Measurements from ENCODE around the gene CLDN24.

CLDN24 gene

GRCh38 chr4:183322326-183322725 is at the start of gene CLDN24:
Gene CLDN24 (minus strand): TSS chr4:183322426. CDS start chr4:183322426, 0 bp downstream.
- DNase-seq = no peak

GRCh38 chr4:183370786-183371185 is 48.6 kb upstream of the CLDN24 start:
- DNase-seq = no peak

GRCh38 chr4:183369073-183369472 is 46.8 kb upstream of the CLDN24 start:
- no peak for DNase-seq

GRCh38 chr4:183366206-183366835 is 44.1 kb upstream of the CLDN24 start:
- no peak for DNase-seq

- no peak for DNase-seq
Observed at GRCh38 chr4:183364025-183364424, 41.8 kb upstream of the CLDN24 start.

GRCh38 chr4:183362916-183363542 is 40.8 kb upstream of the CLDN24 start:
- DNase-seq = no peak

- no peak for DNase-seq
Observed at GRCh38 chr4:183362036-183362435, 39.8 kb upstream of the CLDN24 start.

GRCh38 chr4:183360161-183360919 is 38.1 kb upstream of the CLDN24 start:
- no peak for DNase-seq

- DNase-seq = no peak
Observed at GRCh38 chr4:183358215-183358755, 36.1 kb upstream of the CLDN24 start.

- DNase-seq = no peak
Observed at GRCh38 chr4:183356931-183357675, 34.9 kb upstream of the CLDN24 start.

GRCh38 chr4:183356173-183356830 is 34.1 kb upstream of the CLDN24 start:
- DNase-seq = no peak

GRCh38 chr4:183355405-183355804 is 33.2 kb upstream of the CLDN24 start:
- no peak for DNase-seq

- DNase-seq = no peak
Observed at GRCh38 chr4:183354219-183354618, 32.0 kb upstream of the CLDN24 start.

GRCh38 chr4:183353557-183353956 is 31.3 kb upstream of the CLDN24 start:
- DNase-seq = no peak

GRCh38 chr4:183352546-183352945 is 30.3 kb upstream of the CLDN24 start:
- no peak for DNase-seq

- DNase-seq = no peak
Observed at GRCh38 chr4:183350317-183351071, 28.3 kb upstream of the CLDN24 start.

- DNase-seq = no peak
Observed at GRCh38 chr4:183349673-183350072, 27.4 kb upstream of the CLDN24 start.

GRCh38 chr4:183348706-183349659 is 26.8 kb upstream of the CLDN24 start:
- DNase-seq = no peak

- DNase-seq = no peak
Observed at GRCh38 chr4:183348136-183348535, 25.9 kb upstream of the CLDN24 start.

- no peak for DNase-seq
Observed at GRCh38 chr4:183347566-183347965, 25.3 kb upstream of the CLDN24 start.

- DNase-seq = no peak
Observed at GRCh38 chr4:183347146-183347545, 24.9 kb upstream of the CLDN24 start.

Measured in NK-92 treated with Interleukin-12 subunit alpha and Interleukin-12 subunit beta, amount 100 ng/mL, for 24 hours (cell line).